NCI-H146 treated with DMSO at 0.1 percent for 48 hours (cell line): ENCODE measurements around the gene MUCL3.
"Not testable (repeated sequence)": the region's sequence is repeated elsewhere in the genome, so short reads cannot be mapped to it uniquely, and the experiment has no call there.

Experiments
- DNase-seq: peaks from one replicate; lab custom pipeline; 2025; ENCODE audit not compliant: unreplicated experiment; lab: John Stamatoyannopoulos, UW

The MUCL3 gene

DNA sequence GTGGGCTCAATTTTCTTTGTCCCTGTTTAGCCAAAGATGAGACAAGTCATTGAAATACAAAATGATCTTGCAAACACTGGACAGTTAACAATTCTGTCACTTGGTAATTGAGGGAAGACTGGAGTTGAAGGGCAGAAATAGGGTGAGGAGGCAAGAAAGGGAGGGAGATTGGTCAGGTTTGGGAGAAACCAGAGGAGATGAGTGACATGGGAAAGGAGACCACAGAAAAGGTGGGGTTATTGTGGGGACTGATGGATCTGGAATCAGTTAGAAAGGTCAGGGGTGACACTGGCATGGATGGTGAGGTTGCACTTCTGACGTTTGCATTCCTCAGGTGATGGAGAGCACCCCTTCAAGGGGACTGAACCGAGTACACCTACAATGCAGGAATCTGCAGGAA, 32.1 kb upstream of the MUCL3 start:
- no peak for DNase-seq

DNA sequence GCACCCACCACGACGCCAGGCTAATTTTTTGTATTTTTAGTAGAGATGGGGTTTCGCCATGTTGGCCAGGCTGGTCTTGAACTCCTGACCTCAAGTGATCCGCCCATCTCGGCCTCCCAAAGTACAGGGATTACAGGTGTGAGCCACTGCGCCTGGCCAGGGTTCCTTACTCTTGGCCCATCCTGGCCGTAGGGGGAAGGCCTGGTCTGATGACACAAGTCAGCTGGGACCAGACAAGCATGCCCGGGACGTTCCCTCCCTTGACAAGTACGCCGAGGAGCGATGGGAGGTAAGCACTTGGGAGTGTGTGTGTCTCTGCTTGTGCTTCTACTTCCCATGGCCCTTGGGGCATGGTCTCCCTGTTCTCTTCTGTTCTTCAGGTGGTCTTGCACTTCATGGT, 30.3 kb upstream of the MUCL3 start:
- not testable (repeated sequence) for DNase-seq

GRCh38 chr6:30912746-30913520, 27.8 kb upstream of the MUCL3 start:
- no peak for DNase-seq

DNA sequence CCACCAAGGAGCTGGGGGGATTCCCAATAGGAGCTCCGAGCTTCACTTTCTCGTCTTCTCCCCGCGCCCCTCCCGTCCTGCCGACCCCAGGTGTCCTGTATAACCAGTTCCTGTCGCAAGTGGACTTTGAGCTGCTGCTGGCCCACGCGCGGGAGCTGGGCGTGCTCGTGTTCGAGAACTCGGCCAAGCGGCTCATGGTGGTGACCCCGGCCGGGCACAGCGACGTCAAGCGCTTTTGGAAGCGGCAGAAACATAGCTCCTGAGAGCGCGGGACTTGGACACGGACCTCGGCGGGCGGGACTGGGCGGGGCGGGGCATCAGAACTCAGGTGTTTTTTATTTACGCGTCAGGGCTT, 27.1 kb upstream of the MUCL3 start:
- no peak for DNase-seq

GRCh38 chr6:30914076-30914853, 26.5 kb upstream of the MUCL3 start, which contains the start of gene VARS2:
Gene VARS2 (plus strand): TSS chr6:30914238. CDS start chr6:30914837, 599 bp downstream.
- DNase-seq: peak; percentile 75

DNA sequence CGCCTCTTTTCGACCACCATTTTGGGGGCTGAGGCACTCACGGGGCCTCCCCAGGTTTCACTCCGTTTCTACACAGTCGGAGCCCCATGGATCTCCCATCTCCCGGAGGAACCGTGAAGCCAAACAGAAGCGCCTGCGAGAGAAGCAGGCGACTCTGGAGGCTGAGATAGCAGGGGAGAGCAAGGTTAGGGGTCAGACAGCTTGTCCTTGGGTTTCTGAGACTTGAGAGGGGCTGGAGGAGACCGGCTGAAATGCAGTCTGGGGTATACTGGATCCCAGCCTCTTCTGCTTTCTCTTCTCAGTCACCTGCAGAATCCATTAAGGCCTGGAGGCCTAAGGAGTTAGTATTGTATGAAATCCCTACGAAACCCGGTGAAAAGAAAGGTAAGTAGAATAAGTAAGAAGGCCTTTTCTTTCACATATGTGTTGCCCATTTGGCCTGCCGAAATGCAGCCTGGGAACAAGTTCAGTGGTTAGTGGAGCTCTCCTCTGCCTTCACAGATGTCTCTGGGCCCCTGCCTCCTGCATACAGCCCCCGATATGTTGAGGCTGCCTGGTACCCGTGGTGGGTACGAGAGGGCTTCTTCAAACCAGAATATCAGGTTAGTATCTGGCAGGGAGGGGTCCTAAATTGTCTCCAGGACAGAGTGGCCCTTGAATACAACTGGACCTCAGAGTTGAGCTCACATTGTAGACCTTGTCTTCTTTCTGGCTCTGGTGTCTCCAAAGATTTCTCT, 25.8 kb upstream of the MUCL3 start:
- no peak for DNase-seq

GRCh38 chr6:30915591-30915946, 25.2 kb upstream of the MUCL3 start:
- DNase-seq: peak; percentile 12

DNA sequence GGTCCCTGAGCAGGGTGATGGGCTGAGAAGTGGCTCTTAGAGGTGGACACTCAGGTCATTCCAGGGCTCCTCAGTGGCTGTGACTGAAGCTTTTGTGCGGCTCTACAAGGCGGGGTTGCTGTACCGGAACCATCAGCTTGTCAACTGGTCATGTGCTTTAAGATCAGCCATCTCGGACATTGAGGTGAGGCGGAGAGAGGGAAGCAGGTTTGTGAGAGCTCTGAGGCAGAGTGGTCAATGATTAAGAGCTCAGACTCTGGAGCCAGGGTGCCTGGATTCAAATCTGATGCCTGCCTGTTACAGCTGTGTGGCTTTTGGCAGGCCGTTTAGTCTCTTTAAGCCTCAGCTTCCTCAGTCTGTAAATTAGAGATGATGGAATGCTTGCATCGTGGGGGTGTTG, 23.7 kb upstream of the MUCL3 start:
- DNase-seq: no peak

- no peak for DNase-seq
Observed at GRCh38 chr6:30917487-30917886, 23.3 kb upstream of the MUCL3 start.

- no peak for DNase-seq
Observed at GRCh38 chr6:30918670-30919069, 22.1 kb upstream of the MUCL3 start.

GRCh38 chr6:30922447-30922852, 18.3 kb upstream of the MUCL3 start:
- DNase-seq: no peak

GRCh38 chr6:30924040-30924627, 16.6 kb upstream of the MUCL3 start:
- DNase-seq: not testable (repeated sequence)

GRCh38 chr6:30926644-30927043, 14.1 kb upstream of the MUCL3 start:
- no peak for DNase-seq

DNA sequence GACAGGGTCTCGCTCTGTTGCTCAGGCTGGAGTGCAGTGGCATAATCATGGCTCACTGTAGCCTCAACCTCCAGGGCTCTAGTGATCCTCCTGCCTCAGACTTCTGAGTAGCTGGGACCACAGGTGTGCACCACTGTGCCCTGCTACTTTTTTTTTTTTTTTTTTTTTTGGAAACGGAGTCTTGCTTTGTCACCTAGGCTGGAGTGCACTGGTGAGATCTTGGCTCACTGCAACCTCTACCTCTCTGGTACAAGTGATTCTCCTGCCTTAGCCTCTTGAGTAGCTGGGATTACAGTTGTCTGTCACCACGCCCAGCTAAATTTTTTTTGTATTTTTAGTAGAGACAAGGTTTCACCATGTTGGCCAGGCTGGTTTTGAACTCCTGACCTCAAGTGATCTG, 13.7 kb upstream of the MUCL3 start:
- DNase-seq: not testable (repeated sequence)

DNA sequence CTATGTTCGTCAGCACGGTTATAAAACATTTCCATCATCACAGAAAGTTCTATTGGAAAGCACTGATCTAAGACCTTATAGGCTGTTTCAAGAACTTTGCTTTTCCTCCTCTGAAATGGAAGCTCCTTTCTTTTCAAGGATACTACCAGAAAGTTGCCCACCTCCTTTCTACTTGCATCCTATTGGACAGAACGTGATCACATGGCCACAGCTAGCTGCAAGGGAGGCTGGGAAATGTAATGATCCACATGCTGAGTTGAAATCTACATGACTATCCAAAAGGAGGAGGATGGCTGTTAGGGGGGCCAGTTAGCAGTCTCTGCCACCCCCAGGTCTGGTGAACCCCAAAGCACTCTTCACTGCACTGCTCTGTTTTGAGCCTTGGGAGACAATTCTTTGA, 12.1 kb upstream of the MUCL3 start:
- DNase-seq: no peak

GRCh38 chr6:30930506-30930905, 10.3 kb upstream of the MUCL3 start:
- DNase-seq: no peak

- no peak for DNase-seq
Observed at GRCh38 chr6:30931272-30931671, 9.5 kb upstream of the MUCL3 start.

GRCh38 chr6:30931969-30932645, 8.7 kb upstream of the MUCL3 start, which contains the start of gene SFTA2:
Gene SFTA2 (minus strand): TSS chr6:30932170. CDS start chr6:30932096, 74 bp downstream.
- DNase-seq: no peak

GRCh38 chr6:30932665-30933365, 8.0 kb upstream of the MUCL3 start:
- DNase-seq: no peak

DNA sequence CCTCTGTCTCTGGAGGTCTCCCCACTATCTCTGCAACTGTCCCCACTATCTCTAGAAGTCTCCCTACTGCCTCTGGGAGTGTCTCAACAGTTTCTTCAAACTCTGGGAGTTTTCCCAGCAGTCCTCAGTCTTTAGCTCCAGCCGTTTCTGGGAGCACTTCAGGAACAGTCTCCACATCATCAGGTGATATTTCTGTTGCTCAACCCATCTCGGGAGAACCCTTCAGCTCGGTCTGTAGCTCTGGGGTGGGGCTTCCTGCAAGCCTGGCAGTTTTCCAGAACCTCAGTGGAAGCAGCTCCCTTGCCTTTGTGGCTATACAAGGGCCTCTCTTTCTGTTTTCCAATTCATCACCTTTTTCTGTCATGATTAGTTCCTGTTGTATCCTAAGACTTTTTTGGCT, 5.8 kb upstream of the MUCL3 start:
- DNase-seq: no peak
